ENCODE measurements around the gene C2orf15. TPM values are rescaled to one million over a fixed set of nuclear protein-coding genes. Genes with fewer than 3 reads are reported as not detected.

The C2orf15 gene
- polyA plus RNA-seq, 3 donors: 0.09 to 0.29 (median 0.11) TPM

DNA sequence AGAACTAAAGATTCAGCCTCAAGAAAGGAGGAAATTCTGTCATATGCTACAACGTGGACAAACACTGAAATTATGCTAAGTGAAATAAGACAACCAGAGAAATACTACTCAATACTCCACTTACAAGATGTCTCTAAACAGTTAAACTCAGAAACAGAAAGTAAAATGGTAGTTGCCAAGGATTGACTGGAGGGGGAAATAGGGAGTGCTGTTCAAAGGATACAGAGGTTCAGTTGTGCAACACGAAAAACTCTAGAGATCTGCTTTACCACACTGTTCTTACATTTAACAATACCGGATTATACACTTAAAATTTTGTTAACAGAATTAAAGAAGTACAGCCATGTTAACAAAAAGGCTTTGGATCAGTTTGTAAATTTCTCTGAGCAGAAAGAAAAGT, 39.8 kb upstream of the C2orf15 start:
- Mint-ChIP-seq H3K4me1 (peaks cover 14% of the 10 kb centered on the region), H3K4me3 (peak overlapping the region in 1 of 2 donors; percentile 58), H3K27me3 (ENCODE audit: low read depth in 3 of 3) (no peaks in the 10 kb centered on the region), H3K27ac (peak overlapping the region in 2 of 7 donors; percentile 6 to 32), H3K36me3 (no peaks in the 10 kb centered on the region), H3K9me3 (peaks cover 0 to 3% (median 0%) of the 10 kb centered on the region in 7 donors)
- Histone ChIP-seq H3K9ac (ENCODE audit: insufficient read depth, low read length, poor library complexity, severe bottlenecking) (no peak overlapping the region), H4K20me1 (ENCODE audit: insufficient read depth, low read length) (no peaks in the 10 kb centered on the region), H3K9me3 (replicated peaks in 1 of 2; ENCODE audit: control insufficient read depth in 1 of 2, insufficient read depth in 1 of 2, low read length in 2 of 2) (no peaks in the 10 kb centered on the region), H3K4me1 (ENCODE audit: control insufficient read depth in 1 of 2, insufficient read depth in 2 of 2, low read length in 2 of 2) (peaks cover 8 to 9% of the 10 kb centered on the region in 2 donors), H3K4me3 (replicated peaks in 1 of 3; ENCODE audit: low read depth in 2 of 3, low read length in 3 of 3) (no peak overlapping the region), H3K27me3 (ENCODE audit: control insufficient read depth in 2 of 2, insufficient read depth in 2 of 2, low read length in 2 of 2) (no peaks in the 10 kb centered on the region), H2AFZ (ENCODE audit: insufficient read depth, low read depth, low read length, poor library complexity, severe bottlenecking) (peak overlapping the region; percentile 31), H3K79me2 (ENCODE audit: insufficient read depth, low read length) (no peaks in the 10 kb centered on the region), H3K27ac (ENCODE audit: low read depth in 1 of 2, low read length in 2 of 2) (no peak overlapping the region), H3K36me3 (replicated peaks in 1 of 2; ENCODE audit: control insufficient read depth in 1 of 2, insufficient read depth in 2 of 2, low read length in 2 of 2) (no peaks in the 10 kb centered on the region), H3K4me2 (replicated peaks; ENCODE audit: extremely low read depth, low read length, poor library complexity, severe bottlenecking) (no peak overlapping the region)
- WGBS (ENCODE audit: insufficient coverage): no CpG with 5 or more reads among the region's 3 CpGs
- intact Hi-C loops (cut with micrococcal nuclease): no loop called here
- peak in 2 of 3 donors; percentile 2 to 17 for DNase-seq
- TF ChIP-seq, protein P1, sequence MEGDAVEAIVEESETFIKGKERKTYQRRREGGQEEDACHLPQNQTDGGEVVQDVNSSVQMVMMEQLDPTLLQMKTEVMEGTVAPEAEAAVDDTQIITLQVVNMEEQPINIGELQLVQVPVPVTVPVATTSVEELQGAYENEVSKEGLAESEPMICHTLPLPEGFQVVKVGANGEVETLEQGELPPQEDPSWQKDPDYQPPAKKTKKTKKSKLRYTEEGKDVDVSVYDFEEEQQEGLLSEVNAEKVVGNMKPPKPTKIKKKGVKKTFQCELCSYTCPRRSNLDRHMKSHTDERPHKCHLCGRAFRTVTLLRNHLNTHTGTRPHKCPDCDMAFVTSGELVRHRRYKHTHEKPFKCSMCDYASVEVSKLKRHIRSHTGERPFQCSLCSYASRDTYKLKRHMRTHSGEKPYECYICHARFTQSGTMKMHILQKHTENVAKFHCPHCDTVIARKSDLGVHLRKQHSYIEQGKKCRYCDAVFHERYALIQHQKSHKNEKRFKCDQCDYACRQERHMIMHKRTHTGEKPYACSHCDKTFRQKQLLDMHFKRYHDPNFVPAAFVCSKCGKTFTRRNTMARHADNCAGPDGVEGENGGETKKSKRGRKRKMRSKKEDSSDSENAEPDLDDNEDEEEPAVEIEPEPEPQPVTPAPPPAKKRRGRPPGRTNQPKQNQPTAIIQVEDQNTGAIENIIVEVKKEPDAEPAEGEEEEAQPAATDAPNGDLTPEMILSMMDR (IDR thresholded peaks at IDR 0.05): peak; percentile 11

DNA sequence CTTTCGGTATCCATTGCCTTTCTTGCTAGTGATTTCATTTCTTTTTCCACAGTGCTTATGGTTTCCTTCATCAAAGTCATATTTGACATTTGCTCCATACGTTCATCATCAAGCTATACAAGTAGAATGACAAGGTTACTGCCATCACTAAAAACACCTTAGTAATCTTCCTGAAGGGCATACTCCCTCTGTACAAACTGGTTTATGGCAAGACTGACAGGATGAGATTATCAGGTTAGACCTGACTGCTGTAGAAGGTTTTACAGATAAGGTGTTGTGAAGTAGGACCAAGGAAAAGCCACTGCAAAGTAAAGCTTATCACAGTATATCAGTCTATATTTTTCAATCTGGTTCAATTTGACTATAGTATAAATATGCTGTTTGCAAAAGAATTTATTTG, 37.5 kb upstream of the C2orf15 start:
- Histone ChIP-seq H3K4me3 (replicated peaks in 1 of 3; ENCODE audit: low read depth in 2 of 3, low read length in 3 of 3) (no peak overlapping the region), H2AFZ (ENCODE audit: insufficient read depth, low read depth, low read length, poor library complexity, severe bottlenecking) (no peak overlapping the region)
- no CpG with 5 or more reads among the region's 2 CpGs for WGBS (ENCODE audit: insufficient coverage)

More for the DNA sequence above, 37.5 kb upstream of the C2orf15 start:
- H3K36me3 ChIP-seq (replicated peaks in 1 of 2; ENCODE audit: control insufficient read depth in 1 of 2, insufficient read depth in 2 of 2, low read length in 2 of 2): no peaks in the 10 kb centered on the region
- no peak for DNase-seq
- H3K27ac Mint-ChIP-seq: no peak overlapping the region
- H3K4me1 ChIP-seq (ENCODE audit: control insufficient read depth in 1 of 2, insufficient read depth in 2 of 2, low read length in 2 of 2): peaks cover 13 to 14% of the 10 kb centered on the region in 2 donors
- no peaks in the 10 kb centered on the region for H3K27me3 Mint-ChIP-seq (ENCODE audit: low read depth in 3 of 3)
- no peaks in the 10 kb centered on the region for H3K79me2 ChIP-seq (ENCODE audit: insufficient read depth, low read length)
- no peaks in the 10 kb centered on the region for H4K20me1 ChIP-seq (ENCODE audit: insufficient read depth, low read length)
- H3K9me3 Mint-ChIP-seq: peaks cover 0 to under 1% (median 0%) of the 10 kb centered on the region in 7 donors
- H3K36me3 Mint-ChIP-seq: no peaks in the 10 kb centered on the region
- H3K27ac ChIP-seq (ENCODE audit: low read depth in 1 of 2, low read length in 2 of 2): no peak overlapping the region
- peaks cover 14% of the 10 kb centered on the region for H3K4me1 Mint-ChIP-seq
- H3K27me3 ChIP-seq (ENCODE audit: control insufficient read depth in 2 of 2, insufficient read depth in 2 of 2, low read length in 2 of 2): no peaks in the 10 kb centered on the region
- H3K4me3 Mint-ChIP-seq: no peak overlapping the region
- no peak overlapping the region for H3K4me2 ChIP-seq (replicated peaks; ENCODE audit: extremely low read depth, low read length, poor library complexity, severe bottlenecking)
- H3K9ac ChIP-seq (ENCODE audit: insufficient read depth, low read length, poor library complexity, severe bottlenecking): no peak overlapping the region
- TF ChIP-seq, protein P1 (IDR thresholded peaks at IDR 0.05): no peak
- intact Hi-C loops (cut with micrococcal nuclease): no loop called here
- H3K9me3 ChIP-seq (replicated peaks in 1 of 2; ENCODE audit: control insufficient read depth in 1 of 2, insufficient read depth in 1 of 2, low read length in 2 of 2): no peaks in the 10 kb centered on the region
